HepG2 (cell line): ENCODE results near the gene PTTG1. TPM values are rescaled to one million over a fixed set of nuclear protein-coding genes. Genes with fewer than 3 reads are reported as not detected.

Experiments
- ARNT2 ChIP-seq: sonication (generic); formaldehyde crosslinking; IDR thresholded peaks from 2 replicates; pipeline ENCODE4 v1.8.0; 2022; ENCODE audit warnings: mild to moderate bottlenecking, low read depth, missing genetic modification reagents, moderate library complexity
- BRD4 ChIP-seq: sonication (generic); formaldehyde crosslinking; IDR thresholded peaks from 2 replicates; pipeline ENCODE4 v1.4.0; 2020; ENCODE audit warnings: missing genetic modification reagents
- CENPT ChIP-seq: sonication (generic); formaldehyde crosslinking; IDR thresholded peaks from 2 replicates; pipeline ENCODE4 v1.8.0; 2022; ENCODE audit warnings: low read depth, mild to moderate bottlenecking, moderate library complexity, missing genetic modification reagents
- EEA1 ChIP-seq: sonication (generic); formaldehyde crosslinking; IDR thresholded peaks from 2 replicates; pipeline ENCODE4 v1.5.1; 2020; ENCODE audit warnings: mild to moderate bottlenecking, missing genetic modification reagents, borderline replicate concordance
- ELF1 ChIP-seq: sonication (generic); formaldehyde crosslinking; IDR thresholded peaks from 2 replicates; pipeline ENCODE4 v1.4.0; 2020; ENCODE audit warnings: missing genetic modification reagents
- ERF ChIP-seq: IDR thresholded peaks from 2 replicates; pipeline ENCODE4 v1.6.1; 2018; ENCODE audit warnings: missing biosample characterization, missing genetic modification reagents
- GLI4 ChIP-seq: sonication (generic); formaldehyde crosslinking; IDR thresholded peaks from 2 replicates; pipeline ENCODE4 v1.5.1; 2020; ENCODE audit warnings: missing genetic modification reagents, mild to moderate bottlenecking, moderate library complexity, borderline replicate concordance
- HOXA9 ChIP-seq: sonication (generic); formaldehyde crosslinking; IDR thresholded peaks from 2 replicates; pipeline ENCODE4 v1.8.1; 2022; ENCODE audit warnings: missing genetic modification reagents, mild to moderate bottlenecking, moderate library complexity, borderline replicate concordance
- KDM3A ChIP-seq: IDR thresholded peaks from 2 replicates; pipeline ENCODE4 v1.6.1; 2018; ENCODE audit warnings: low read depth, missing compliant biosample characterization
- MAFF ChIP-seq: IDR thresholded peaks from 2 replicates; pipeline ENCODE4 v1.6.1; 2011; ENCODE audit warnings: low read depth, low read length, improper control_type of control experiment
- MTA1 ChIP-seq: sonication (generic); formaldehyde crosslinking; IDR thresholded peaks from 2 replicates; pipeline ENCODE4 v1.4.0; 2020; ENCODE audit warnings: missing genetic modification reagents, mild to moderate bottlenecking, borderline replicate concordance
- MTA3 ChIP-seq: sonication (generic); formaldehyde crosslinking; IDR thresholded peaks from 2 replicates; pipeline ENCODE4 v1.4.0; 2020; ENCODE audit warnings: missing genetic modification reagents
- NFE2L1 ChIP-seq: sonication (generic); formaldehyde crosslinking; IDR thresholded peaks from 2 replicates; pipeline ENCODE4 v1.4.0; 2020; ENCODE audit warnings: missing genetic modification reagents, mild to moderate bottlenecking, borderline replicate concordance
- RAD21 ChIP-seq: fragments of 450-650 bp; formaldehyde crosslinking; IDR thresholded peaks from 2 replicates; pipeline ENCODE4 v1.5.0; 2020; ENCODE audit warnings: mild to moderate bottlenecking
- RFX1 ChIP-seq: fragments of 450-650 bp; IDR thresholded peaks from 2 replicates; pipeline ENCODE4 v1.6.1; 2017
- SIN3B ChIP-seq: fragments of 150-350 bp; IDR thresholded peaks from 2 replicates; pipeline ENCODE4 v1.6.1; 2014; ENCODE audit warnings: low read length
- SP4 ChIP-seq: sonication (generic); formaldehyde crosslinking; IDR thresholded peaks from 2 replicates; pipeline ENCODE4 v1.8.1; 2023; ENCODE audit warnings: mild to moderate bottlenecking, missing genetic modification reagents
- ZKSCAN8 ChIP-seq: IDR thresholded peaks from 2 replicates; pipeline ENCODE4 v1.6.1; 2016; ENCODE audit warnings: borderline replicate concordance, missing genetic modification reagents, missing compliant biosample characterization
- ZNF337 ChIP-seq: sonication (generic); formaldehyde crosslinking; IDR thresholded peaks from 2 replicates; pipeline ENCODE4 v1.5.1; 2020; ENCODE audit warnings: missing genetic modification reagents, low read depth, mild to moderate bottlenecking, borderline replicate concordance
- polyA plus RNA-seq, 8 experiments: library from polyadenylated mRNA; depleted of rRNA in 3 of 8; stranded (reverse) in 7 of 8; unstranded in 1 of 8; fragments of >200 nt; fragmentation: Illumina TruSeq in 4 of 8; extraction: Trizol in 4 of 8; gene quantifications; 2 replicates each; pipeline versions ENCODE4 v1.2.1 to v1.2.3, GENCODE V29; 2011 to 2016; ENCODE audit warnings: low read depth in 4 of 8, missing spikeins in 1 of 8, mixed read lengths in 1 of 8; ENCODE audit not compliant: insufficient read depth in 1 of 8
- total RNA-seq, 5 experiments: library from RNA; depleted of rRNA; stranded (reverse); fragments of >200 nt; fragmentation: Illumina TruSeq; extraction: Trizol; gene quantifications; 2 replicates each; pipeline ENCODE4 v1.2.3, GENCODE V29; 2016; ENCODE audit warnings: low read depth in 1 of 5
- TF ChIP-seq, protein P1 (sequence below): sonication (generic); formaldehyde crosslinking; conservative IDR thresholded peaks from 2 replicates; pipeline ENCODE4 v1.4.0; 2020; ENCODE audit warnings: missing genetic modification reagents
- TF ChIP-seq, protein P2 (sequence below): fragments of 450-650 bp; IDR thresholded peaks from 2 replicates; pipeline ENCODE4 v1.6.1; 2016
- TF ChIP-seq, protein P3 (sequence below): sonication (generic); formaldehyde crosslinking; IDR thresholded peaks from 2 replicates; pipeline ENCODE4 v1.4.0; 2020; ENCODE audit warnings: missing genetic modification reagents, borderline replicate concordance
- TF ChIP-seq, protein P4 (sequence below): sonication (generic); formaldehyde crosslinking; IDR thresholded peaks from 2 replicates; pipeline ENCODE4 v1.8.1; 2023; ENCODE audit warnings: mild to moderate bottlenecking, inconsistent platforms, moderate library complexity, missing genetic modification reagents, borderline replicate concordance
- TF ChIP-seq, protein P5 (sequence below): sonication (generic); formaldehyde crosslinking; IDR thresholded peaks from 2 replicates; pipeline ENCODE4 v1.5.0; 2020; ENCODE audit warnings: missing genetic modification reagents, mild to moderate bottlenecking, borderline replicate concordance

PTTG1 gene
- total and polyA plus RNA-seq, 2 of the 13 experiments (the other 11 are each of a cell fraction or from before 2014, with no cell fraction given) = 102 to 161 TPM

DNA sequence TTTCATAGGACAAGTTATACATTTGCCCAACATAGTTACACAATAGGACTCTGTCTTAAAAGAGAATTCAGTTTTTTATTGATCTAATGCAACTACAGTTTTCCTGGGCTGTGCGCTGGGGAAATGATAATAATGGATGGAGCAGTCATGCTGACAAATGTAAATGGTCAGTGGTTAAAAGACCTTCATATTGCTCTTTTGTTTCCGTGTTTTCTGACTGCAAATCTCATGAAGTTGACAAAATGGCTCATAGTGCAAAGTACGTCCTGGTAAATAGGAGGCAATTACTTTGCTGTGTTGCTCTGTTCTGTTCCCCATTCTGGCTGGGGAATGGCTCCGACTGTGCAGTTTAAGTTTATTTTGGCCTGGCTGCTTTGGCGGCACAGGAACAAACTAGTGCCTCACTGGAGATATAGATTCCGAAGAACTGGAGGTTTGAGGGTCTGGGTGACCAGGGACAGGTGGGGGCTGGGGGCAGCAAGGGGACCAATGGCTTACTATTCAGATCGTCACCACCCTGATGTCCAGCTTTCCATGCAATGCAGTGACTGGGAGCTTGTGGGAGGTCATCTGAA is 54.3 kb downstream of the PTTG1 start (continued):
- no peak for TF ChIP-seq HOXA9
- TF ChIP-seq MAFF = peak; percentile 60; the same call in 1 of the 2 replicates
- no peak for TF ChIP-seq RAD21 (CRISPR knock-in tag)
- TF ChIP-seq RFX1 = no peak
- TF ChIP-seq MTA3 (CRISPR knock-in tag) = no peak
- TF ChIP-seq, protein P1, sequence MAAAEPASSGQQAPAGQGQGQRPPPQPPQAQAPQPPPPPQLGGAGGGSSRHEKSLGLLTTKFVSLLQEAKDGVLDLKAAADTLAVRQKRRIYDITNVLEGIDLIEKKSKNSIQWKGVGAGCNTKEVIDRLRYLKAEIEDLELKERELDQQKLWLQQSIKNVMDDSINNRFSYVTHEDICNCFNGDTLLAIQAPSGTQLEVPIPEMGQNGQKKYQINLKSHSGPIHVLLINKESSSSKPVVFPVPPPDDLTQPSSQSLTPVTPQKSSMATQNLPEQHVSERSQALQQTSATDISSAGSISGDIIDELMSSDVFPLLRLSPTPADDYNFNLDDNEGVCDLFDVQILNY (CRISPR knock-in tag) = no peak
- TF ChIP-seq ZNF337 (CRISPR knock-in tag) = no peak
- no peak for TF ChIP-seq EEA1
- TF ChIP-seq, protein P2, sequence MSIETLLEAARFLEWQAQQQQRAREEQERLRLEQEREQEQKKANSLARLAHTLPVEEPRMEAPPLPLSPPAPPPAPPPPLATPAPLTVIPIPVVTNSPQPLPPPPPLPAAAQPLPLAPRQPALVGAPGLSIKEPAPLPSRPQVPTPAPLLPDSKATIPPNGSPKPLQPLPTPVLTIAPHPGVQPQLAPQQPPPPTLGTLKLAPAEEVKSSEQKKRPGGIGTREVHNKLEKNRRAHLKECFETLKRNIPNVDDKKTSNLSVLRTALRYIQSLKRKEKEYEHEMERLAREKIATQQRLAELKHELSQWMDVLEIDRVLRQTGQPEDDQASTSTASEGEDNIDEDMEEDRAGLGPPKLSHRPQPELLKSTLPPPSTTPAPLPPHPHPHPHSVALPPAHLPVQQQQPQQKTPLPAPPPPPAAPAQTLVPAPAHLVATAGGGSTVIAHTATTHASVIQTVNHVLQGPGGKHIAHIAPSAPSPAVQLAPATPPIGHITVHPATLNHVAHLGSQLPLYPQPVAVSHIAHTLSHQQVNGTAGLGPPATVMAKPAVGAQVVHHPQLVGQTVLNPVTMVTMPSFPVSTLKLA = no peak
- TF ChIP-seq, protein P3, sequence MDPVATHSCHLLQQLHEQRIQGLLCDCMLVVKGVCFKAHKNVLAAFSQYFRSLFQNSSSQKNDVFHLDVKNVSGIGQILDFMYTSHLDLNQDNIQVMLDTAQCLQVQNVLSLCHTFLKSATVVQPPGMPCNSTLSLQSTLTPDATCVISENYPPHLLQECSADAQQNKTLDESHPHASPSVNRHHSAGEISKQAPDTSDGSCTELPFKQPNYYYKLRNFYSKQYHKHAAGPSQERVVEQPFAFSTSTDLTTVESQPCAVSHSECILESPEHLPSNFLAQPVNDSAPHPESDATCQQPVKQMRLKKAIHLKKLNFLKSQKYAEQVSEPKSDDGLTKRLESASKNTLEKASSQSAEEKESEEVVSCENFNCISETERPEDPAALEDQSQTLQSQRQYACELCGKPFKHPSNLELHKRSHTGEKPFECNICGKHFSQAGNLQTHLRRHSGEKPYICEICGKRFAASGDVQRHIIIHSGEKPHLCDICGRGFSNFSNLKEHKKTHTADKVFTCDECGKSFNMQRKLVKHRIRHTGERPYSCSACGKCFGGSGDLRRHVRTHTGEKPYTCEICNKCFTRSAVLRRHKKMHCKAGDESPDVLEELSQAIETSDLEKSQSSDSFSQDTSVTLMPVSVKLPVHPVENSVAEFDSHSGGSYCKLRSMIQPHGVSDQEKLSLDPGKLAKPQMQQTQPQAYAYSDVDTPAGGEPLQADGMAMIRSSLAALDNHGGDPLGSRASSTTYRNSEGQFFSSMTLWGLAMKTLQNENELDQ (CRISPR knock-in tag) = no peak
- TF ChIP-seq NFE2L1 (CRISPR knock-in tag) = no peak
- TF ChIP-seq BRD4 (CRISPR knock-in tag) = peak; percentile 97
- TF ChIP-seq CENPT (CRISPR knock-in tag) = no peak
- no peak for TF ChIP-seq KDM3A (CRISPR knock-in tag)
- TF ChIP-seq, protein P4, sequence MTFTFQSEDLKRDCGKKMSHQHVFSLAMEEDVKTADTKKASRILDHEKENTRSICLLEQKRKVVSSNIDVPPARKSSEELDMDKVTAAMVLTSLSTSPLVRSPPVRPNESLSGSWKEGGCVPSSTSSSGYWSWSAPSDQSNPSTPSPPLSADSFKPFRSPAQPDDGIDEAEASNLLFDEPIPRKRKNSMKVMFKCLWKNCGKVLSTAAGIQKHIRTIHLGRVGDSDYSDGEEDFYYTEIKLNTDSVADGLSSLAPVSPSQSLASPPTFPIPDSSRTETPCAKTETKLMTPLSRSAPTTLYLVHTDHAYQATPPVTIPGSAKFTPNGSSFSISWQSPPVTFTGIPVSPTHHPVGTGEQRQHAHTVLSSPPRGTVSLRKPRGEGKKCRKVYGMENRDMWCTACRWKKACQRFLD (CRISPR knock-in tag) = no peak
- TF ChIP-seq ELF1 (CRISPR knock-in tag) = peak; percentile 75; the same call in 1 of the 2 replicates
- TF ChIP-seq SIN3B = no peak
- peak; percentile 69 for TF ChIP-seq ARNT2
- peak; percentile 50; the same call in 1 of the 2 replicates for TF ChIP-seq SP4 (CRISPR knock-in tag)
- TF ChIP-seq, protein P5, sequence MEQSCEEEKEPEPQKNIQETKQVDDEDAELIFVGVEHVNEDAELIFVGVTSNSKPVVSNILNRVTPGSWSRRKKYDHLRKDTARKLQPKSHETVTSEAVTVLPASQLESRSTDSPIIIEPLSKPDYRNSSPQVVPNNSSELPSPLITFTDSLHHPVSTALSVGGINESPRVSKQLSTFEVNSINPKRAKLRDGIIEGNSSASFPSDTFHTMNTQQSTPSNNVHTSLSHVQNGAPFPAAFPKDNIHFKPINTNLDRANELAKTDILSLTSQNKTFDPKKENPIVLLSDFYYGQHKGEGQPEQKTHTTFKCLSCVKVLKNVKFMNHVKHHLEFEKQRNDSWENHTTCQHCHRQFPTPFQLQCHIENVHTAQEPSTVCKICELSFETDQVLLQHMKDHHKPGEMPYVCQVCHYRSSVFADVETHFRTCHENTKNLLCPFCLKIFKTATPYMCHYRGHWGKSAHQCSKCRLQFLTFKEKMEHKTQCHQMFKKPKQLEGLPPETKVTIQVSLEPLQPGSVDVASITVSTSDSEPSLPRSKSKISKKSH (CRISPR knock-in tag) = no peak
- TF ChIP-seq ERF = peak; percentile 77
- TF ChIP-seq ZKSCAN8 = peak; percentile 77; the same call in 1 of the 2 replicates
- no peak for TF ChIP-seq MTA1 (CRISPR knock-in tag)
- TF ChIP-seq GLI4 (CRISPR knock-in tag) = no peak
